Cardiac muscle cell (in vitro differentiated cells and primary cell): ENCODE results near the gene CAMK2N1. TPM values are rescaled to one million over a fixed set of nuclear protein-coding genes. Genes with fewer than 3 reads are reported as not detected.
A peak's percentile ranks its signal among the peaks of the same experiment; 100 is the strongest.

Source experiments
- DNase-seq, 2 donors: peaks; one replicate each; pipeline versions ENCODE4 v3.0.0 to v3.0.0-alpha.2; 2010 to 2017; ENCODE audit warnings: low read depth in 1 of 2, low spot score in 1 of 2
- H3K27ac ChIP-seq: fragments of 200-600 bp; sonication (generic); 2 replicates; pipeline ENCODE4 v1.5.1; 2016
- H3K27me3 ChIP-seq: fragments of 200-600 bp; sonication (generic); 2 replicates; pipeline ENCODE4 v1.6.0; 2016; ENCODE audit warnings: control low read depth
- H3K36me3 ChIP-seq: fragments of 200-600 bp; sonication (generic); 2 replicates; pipeline ENCODE4 v1.5.1; 2016; ENCODE audit warnings: control low read depth
- H3K4me1 ChIP-seq: fragments of 200-600 bp; sonication (generic); 2 replicates; pipeline ENCODE4 v1.8.1; 2017; ENCODE audit warnings: low read depth, mild to moderate bottlenecking, mixed run types
- H3K4me3 ChIP-seq: fragments of 200-600 bp; sonication (generic); 2 replicates; pipeline ENCODE4 v1.5.1; 2016; ENCODE audit warnings: mild to moderate bottlenecking
- H3K9me3 ChIP-seq: fragments of 200-600 bp; sonication (generic); 2 replicates; pipeline ENCODE4 v1.5.1; 2017; ENCODE audit warnings: low read depth, mild to moderate bottlenecking, control low read depth
- polyA plus RNA-seq: library from polyadenylated mRNA; unstranded; fragments of >200 nt; fragmentation: Nextera tagmentation; extraction: Ambion mirVana; gene quantifications from 2 replicates; pipeline ENCODE4 v1.2.1, GENCODE V29; 2016
- total RNA-seq: library from RNA; depleted of rRNA; stranded (reverse); fragments of >200 nt; gene quantifications from 2 replicates; pipeline ENCODE4 v1.2.3, GENCODE V29; 2016
- TF ChIP-seq, protein P1 (sequence below): IDR thresholded peaks from 2 replicates; pipeline ENCODE4 v1.5.1; 2012; ENCODE audit warnings: low read depth, mild to moderate bottlenecking, low read length

The CAMK2N1 gene
- total and polyA plus RNA-seq, 2 experiments from 2014 or later: 0.30 to 1.4 TPM

DNA sequence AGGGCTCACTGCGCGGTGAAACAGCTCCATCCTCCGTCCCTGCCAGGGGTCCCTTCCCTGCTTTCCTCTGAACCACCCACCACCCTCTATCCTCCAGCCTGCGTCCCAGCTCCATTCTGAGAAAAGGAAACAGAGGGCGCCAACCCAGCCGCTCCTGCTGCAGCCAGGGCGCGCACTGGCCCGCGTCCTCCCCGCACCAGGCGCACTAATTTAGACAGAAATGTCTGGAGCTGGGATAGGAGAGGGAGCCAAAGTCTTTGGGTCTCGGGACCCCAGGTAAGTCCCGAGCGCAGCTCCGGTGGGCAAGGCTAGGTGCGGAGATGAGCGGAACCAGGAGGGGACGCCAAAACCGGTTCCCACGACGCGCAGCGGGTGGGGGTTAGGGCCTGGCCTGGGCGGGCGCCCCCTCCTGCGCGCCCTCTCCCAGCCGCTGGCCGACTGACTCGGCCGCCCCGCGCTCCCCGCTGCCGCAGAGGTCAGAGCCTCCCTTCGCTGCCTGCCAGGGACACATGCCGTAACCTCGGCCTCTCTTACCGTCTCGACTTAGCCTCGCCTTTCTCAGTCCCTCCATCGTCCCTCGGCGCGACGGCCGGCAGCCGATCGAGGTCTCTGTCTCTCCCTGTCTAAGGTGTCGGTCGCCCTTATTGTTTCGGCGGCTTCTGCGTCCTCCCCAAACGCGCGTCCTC is 2.0 kb downstream of the CAMK2N1 start:
- Histone ChIP-seq H3K4me3 (peak overlapping the region; percentile 75), H3K27me3 (peaks cover 98% of the 10 kb centered on the region), H3K4me1 (no peaks in the 10 kb centered on the region), H3K27ac (no peak overlapping the region), H3K9me3 (no peaks in the 10 kb centered on the region), H3K36me3 (no peaks in the 10 kb centered on the region)
- peak; percentile 37 to 39 for DNase-seq
- TF ChIP-seq, protein P1, sequence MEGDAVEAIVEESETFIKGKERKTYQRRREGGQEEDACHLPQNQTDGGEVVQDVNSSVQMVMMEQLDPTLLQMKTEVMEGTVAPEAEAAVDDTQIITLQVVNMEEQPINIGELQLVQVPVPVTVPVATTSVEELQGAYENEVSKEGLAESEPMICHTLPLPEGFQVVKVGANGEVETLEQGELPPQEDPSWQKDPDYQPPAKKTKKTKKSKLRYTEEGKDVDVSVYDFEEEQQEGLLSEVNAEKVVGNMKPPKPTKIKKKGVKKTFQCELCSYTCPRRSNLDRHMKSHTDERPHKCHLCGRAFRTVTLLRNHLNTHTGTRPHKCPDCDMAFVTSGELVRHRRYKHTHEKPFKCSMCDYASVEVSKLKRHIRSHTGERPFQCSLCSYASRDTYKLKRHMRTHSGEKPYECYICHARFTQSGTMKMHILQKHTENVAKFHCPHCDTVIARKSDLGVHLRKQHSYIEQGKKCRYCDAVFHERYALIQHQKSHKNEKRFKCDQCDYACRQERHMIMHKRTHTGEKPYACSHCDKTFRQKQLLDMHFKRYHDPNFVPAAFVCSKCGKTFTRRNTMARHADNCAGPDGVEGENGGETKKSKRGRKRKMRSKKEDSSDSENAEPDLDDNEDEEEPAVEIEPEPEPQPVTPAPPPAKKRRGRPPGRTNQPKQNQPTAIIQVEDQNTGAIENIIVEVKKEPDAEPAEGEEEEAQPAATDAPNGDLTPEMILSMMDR: peak; percentile 24

DNA sequence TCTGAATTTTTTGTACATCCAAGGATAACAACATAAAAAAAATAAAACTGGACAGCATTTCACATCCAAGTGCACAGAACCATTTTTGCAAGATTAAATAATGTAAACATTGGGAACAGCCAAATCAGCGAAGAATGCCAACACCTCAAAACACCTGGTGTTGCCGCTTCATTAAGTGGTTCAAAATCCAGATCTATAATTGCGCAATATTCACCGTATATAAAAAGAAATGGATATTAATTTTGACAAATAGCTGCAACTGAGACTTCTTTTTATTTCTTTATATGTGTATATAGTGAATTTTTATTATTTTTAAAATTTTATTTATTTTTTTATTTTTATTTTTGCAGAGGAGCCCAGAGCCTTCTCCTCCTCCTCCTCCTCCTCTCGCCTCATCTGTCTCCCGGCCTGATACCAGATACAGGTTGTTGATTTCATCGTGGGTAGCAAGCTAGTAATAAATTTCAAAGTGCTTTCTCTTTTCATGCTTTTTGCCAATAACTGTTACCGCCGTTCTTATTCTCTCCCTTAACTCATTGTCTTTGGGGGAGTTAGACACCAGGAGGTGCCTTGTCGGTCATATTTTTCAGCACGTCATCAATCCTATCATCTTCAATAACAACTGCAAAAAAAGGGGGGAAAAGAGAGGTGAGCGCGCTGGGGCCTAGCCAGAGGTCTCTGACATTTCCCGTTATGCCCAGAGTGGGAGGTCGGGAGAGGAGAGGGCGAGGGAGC is 2.7 kb downstream of the CAMK2N1 start:
- no peak overlapping the region for H3K27ac ChIP-seq
- H3K27me3 ChIP-seq: peaks cover 98% of the 10 kb centered on the region
- TF ChIP-seq, protein P1: no peak
- DNase-seq: no peak
- no peaks in the 10 kb centered on the region for H3K36me3 ChIP-seq
- no peaks in the 10 kb centered on the region for H3K4me1 ChIP-seq
- H3K4me3 ChIP-seq: no peak overlapping the region
- H3K9me3 ChIP-seq: no peaks in the 10 kb centered on the region

DNA sequence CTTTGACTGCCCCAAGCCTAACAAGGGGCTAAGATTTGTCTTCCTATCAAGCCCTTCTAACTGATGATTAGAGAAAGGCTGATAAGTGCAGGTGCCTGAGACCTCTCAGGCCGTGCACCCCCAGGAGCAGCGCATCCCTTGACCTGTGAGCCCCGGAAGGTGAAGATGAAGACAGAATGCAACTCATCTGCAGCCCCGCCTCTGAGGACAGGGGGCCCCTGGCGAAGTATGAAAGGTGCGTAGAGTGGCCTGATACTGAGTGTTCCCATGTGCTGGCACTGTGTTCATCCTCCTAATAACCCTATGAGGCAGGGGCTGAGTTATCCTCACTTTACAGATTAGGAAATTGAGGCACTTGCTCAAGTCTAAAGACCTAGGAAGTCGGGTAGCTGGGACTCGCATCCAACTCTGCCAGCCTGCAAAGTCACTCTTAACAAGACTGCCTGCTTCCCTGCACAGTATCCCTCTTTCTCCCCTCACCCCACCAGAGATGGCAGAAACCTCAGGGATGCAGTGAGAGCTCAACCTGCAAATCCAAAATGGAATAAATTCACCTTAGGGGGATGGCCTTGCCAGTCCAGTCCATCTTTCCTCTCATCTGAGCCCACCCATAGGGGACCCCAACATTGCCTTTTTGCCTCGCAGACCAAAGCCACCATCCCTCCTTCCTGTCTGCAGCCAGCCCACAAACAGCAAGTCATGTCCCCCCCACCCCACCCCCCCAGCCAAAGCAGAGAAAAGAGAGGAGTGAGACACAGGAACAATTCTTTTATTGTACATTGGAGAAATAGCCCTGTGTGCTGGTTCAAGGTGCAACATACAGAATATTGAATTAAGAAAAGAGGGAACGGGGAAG is 4.1 kb downstream of the CAMK2N1 start:
- H3K27ac ChIP-seq: no peak overlapping the region
- no peaks in the 10 kb centered on the region for H3K4me1 ChIP-seq
- no peak overlapping the region for H3K4me3 ChIP-seq
- TF ChIP-seq, protein P1: no peak
- DNase-seq: no peak
- H3K36me3 ChIP-seq: no peaks in the 10 kb centered on the region
- no peaks in the 10 kb centered on the region for H3K9me3 ChIP-seq
- peaks cover 98% of the 10 kb centered on the region for H3K27me3 ChIP-seq

DNA sequence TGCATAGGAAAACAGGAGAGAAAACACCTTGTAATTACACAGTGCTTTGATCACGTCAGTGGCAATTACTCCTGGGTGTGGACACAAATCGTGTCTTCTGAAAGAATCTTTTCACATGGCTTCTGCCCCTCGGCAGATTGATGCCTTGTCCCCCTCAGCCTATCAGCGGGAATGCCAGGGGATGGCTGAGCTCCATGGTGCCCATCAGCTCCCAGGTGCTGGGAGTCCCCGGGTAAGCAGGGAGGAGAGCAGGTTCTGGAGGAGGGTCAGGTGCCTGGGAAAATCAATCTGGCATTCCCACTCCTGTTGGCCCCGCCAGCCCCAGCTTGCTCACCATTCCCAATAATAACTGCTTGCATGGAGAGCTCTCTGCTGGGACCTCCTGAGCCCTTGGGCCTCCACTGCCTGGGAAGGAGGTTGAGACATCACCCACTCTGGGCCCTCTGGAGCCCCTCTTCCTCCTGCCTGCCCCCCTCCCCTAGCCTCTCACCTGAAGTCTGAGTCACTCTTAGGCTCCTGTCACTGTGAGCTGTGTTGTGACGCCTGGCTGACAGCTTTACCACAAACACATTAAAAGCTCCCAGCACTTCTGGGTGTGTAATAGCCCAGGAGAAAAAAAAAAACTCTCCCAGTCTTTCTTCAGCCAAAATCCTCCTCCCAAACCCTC is 4.9 kb downstream of the CAMK2N1 start:
- Histone ChIP-seq H3K27ac (no peak overlapping the region), H3K36me3 (no peaks in the 10 kb centered on the region), H3K9me3 (no peaks in the 10 kb centered on the region), H3K27me3 (peaks cover 98% of the 10 kb centered on the region), H3K4me3 (no peak overlapping the region), H3K4me1 (no peaks in the 10 kb centered on the region)
- TF ChIP-seq, protein P1: no peak
- DNase-seq: no peak
